AG04450 (cell line): ENCODE measurements around the gene LRRK2. TPM values are rescaled to one million over a fixed set of nuclear protein-coding genes. Genes with fewer than 3 reads are reported as not detected.

Source experiments
- CTCF ChIA-PET: fragments of 300-600, 350-600 bp; formaldehyde crosslinking; extraction: SDS; loops from one replicate; lab custom pipeline; 2022; ENCODE audit warnings: antibody characterized with exemption, inconsistent platforms; lab: Charles Lee
- POLR2A ChIA-PET: fragments of 350-600 bp; formaldehyde crosslinking; extraction: SDS; loops from one replicate; lab custom pipeline; 2021; ENCODE audit warnings: antibody characterized with exemption, inconsistent platforms; lab: Yijun Ruan, JAX
- DNase-seq: peaks from one replicate; pipeline ENCODE4 v3.0.0-alpha.2; 2011; ENCODE audit warnings: low read depth, low spot score
- H3K27ac ChIP-seq: one replicate; pipeline ENCODE4 v1.5.1; 2012; ENCODE audit warnings: low read depth, low read length, control low read depth
- H3K27me3 ChIP-seq: one replicate; pipeline ENCODE4 v1.6.0; 2012; ENCODE audit warnings: low read length; ENCODE audit not compliant: control insufficient read depth, insufficient read depth
- H3K4me3 ChIP-seq: 2 replicates; pipeline ENCODE4 v1.5.1; 2011; ENCODE audit warnings: mild to moderate bottlenecking, low read depth, low read length, control low read depth
- H3K9me3 ChIP-seq: 2 replicates; pipeline ENCODE4 v1.5.1; 2012; ENCODE audit warnings: low read length; ENCODE audit not compliant: control insufficient read depth, insufficient read depth
- polyA plus RNA-seq: library from polyadenylated mRNA; depleted of rRNA; stranded (reverse); fragments of >200 nt; gene quantifications from 2 replicates; pipeline ENCODE4 v1.2.3, GENCODE V29; 2011
- TF ChIP-seq, protein P1 (sequence below): IDR thresholded peaks from 2 replicates; pipeline ENCODE4 v1.5.1; 2011; ENCODE audit warnings: low read depth, low read length, control low read depth, inconsistent platforms

Gene LRRK2
- polyA plus RNA-seq, 1 experiment, result 2.6 TPM

DNA sequence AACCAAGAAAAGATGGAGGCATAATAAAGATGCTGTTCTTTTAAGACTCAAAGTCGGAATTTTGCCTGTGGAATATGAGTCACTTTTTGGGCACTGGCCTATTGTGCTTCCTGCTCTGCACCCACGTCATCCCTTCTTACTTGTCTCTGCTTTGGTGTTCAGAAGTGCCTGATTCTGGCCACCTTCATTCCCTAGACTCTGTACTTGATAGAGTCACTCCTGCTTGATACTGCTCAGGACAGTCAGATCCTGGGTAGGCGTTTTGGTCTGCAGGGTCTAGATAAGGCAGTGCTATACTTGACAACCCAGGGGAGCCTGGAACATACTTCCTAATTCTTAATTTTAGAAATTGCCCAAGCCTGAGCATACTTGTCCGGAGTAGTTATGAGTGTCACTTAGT is 1.9 kb downstream of the LRRK2 start:
- POLR2A ChIA-PET, result no interaction called here
- no peak overlapping the region for H3K4me3 ChIP-seq
- H3K27ac ChIP-seq, result no peak overlapping the region

DNA sequence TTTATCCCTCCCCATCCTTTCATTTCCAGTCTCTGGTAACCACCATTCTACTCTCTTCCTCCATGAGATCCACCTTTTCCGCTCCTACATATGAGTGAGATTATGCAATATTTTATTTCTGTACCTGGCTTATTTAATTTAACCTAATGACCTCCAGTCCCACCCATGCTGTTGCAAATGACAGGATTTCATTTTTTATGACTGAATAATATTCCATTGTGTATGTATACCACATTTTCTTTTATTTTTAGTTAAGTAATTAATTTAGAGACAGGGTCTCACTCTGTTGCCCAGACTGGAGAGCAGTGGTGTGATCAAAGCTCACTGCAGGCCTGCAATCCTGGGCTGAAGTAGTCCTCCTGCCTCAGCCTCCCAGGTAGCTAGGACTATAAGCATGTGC is 2.6 kb downstream of the LRRK2 start:
- Histone ChIP-seq H3K27ac (no peak overlapping the region), H3K9me3 (no peaks in the 10 kb centered on the region), H3K27me3 (peaks cover 2% of the 10 kb centered on the region), H3K4me3 (no peak overlapping the region)
- ChIA-PET POLR2A (no interaction called here), CTCF (no interaction called here)
- no peak for DNase-seq
- TF ChIP-seq, protein P1, sequence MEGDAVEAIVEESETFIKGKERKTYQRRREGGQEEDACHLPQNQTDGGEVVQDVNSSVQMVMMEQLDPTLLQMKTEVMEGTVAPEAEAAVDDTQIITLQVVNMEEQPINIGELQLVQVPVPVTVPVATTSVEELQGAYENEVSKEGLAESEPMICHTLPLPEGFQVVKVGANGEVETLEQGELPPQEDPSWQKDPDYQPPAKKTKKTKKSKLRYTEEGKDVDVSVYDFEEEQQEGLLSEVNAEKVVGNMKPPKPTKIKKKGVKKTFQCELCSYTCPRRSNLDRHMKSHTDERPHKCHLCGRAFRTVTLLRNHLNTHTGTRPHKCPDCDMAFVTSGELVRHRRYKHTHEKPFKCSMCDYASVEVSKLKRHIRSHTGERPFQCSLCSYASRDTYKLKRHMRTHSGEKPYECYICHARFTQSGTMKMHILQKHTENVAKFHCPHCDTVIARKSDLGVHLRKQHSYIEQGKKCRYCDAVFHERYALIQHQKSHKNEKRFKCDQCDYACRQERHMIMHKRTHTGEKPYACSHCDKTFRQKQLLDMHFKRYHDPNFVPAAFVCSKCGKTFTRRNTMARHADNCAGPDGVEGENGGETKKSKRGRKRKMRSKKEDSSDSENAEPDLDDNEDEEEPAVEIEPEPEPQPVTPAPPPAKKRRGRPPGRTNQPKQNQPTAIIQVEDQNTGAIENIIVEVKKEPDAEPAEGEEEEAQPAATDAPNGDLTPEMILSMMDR, result no peak

More for the DNA sequence above, 1.9 kb downstream of the LRRK2 start:
- Histone ChIP-seq H3K27me3 (peaks cover 2% of the 10 kb centered on the region), H3K9me3 (no peaks in the 10 kb centered on the region)
- TF ChIP-seq, protein P1, result no peak
- no peak for DNase-seq
- CTCF ChIA-PET, result no interaction called here

DNA sequence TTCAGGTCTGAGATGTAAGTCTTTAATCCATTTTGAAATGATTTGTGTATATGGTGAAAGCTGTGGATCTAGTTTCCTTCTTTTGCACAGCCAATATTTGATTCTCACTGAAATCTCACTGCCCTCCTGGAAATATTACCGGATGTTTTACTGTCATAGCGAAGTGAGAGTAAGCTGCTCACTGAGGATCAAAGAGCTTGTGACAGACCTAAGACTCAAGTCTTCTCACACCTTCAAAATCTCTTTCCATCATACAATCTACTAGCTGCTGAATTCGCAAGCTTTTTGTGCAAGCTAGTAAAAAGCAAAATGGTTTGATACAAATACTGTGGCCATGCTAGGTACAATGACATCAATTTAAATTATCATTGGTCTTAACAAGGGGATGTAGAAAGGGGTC is 3.9 kb downstream of the LRRK2 start:
- TF ChIP-seq, protein P1, result no peak
- H3K4me3 ChIP-seq, result no peak overlapping the region
- no peak for DNase-seq
- ChIA-PET CTCF (interaction anchor here (1.4 kb wide), 1 partner anchor 75 kb away, joined by 3 read pairs; no protein-coding TSS in a partner anchor), POLR2A (no interaction called here)
- no peak overlapping the region for H3K27ac ChIP-seq
- peaks cover 2% of the 10 kb centered on the region for H3K27me3 ChIP-seq
- H3K9me3 ChIP-seq, result no peaks in the 10 kb centered on the region

DNA sequence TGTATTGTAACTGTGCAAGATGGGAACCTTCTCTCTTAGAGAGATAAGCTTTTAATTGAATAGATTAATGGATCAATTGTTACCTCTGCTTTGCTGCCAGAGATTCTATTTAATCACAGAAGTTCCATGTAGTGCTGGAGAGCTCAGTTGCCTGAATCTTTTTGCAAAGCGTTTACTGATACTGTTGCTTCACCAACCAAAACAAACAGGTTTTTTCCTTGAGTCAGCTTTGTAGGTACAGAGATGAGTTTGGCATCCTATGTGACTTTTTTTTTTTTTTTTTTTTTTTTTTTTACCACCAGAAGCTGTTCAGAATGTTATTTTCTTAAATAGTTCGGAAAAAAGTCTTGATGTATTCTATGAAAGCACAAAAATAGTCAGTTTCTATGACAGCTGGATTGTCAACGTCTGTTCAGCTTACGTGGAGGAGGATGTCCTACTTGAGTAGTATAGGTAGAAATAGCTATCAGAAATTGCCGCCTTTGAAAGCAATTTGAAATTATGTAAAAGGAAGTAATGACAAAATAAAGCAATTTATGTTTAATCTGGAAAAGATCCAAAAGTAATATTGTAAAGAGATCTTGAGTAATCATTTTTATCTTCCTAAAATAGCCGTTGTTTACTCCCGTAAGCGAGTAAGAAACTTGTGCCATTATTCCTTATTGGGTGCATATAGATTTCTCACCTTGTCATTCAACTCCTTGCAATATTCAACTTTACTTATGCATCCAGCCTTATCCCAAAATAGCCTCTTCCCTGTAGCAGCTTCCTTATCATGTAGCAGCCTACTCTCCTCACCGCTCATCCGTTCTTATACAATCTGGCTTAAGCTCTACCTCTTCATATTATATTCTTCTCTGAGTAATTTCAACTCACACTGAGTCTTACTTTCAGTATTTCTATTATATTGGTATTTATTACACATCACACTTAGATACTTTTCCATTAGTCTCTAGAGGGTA is 5.2 kb downstream of the LRRK2 start:
- POLR2A ChIA-PET, result no interaction called here
- Histone ChIP-seq H3K27me3 (peaks cover 2% of the 10 kb centered on the region), H3K4me3 (no peak overlapping the region), H3K27ac (no peak overlapping the region), H3K9me3 (no peaks in the 10 kb centered on the region)
- TF ChIP-seq, protein P1, result no peak
- DNase-seq, result no peak
- CTCF ChIA-PET, result interaction anchor here (0.7 to 1.4 kb wide), 2 partner anchors 11 to 77 kb away, joined by 3 read pairs; no protein-coding TSS in a partner anchor

DNA sequence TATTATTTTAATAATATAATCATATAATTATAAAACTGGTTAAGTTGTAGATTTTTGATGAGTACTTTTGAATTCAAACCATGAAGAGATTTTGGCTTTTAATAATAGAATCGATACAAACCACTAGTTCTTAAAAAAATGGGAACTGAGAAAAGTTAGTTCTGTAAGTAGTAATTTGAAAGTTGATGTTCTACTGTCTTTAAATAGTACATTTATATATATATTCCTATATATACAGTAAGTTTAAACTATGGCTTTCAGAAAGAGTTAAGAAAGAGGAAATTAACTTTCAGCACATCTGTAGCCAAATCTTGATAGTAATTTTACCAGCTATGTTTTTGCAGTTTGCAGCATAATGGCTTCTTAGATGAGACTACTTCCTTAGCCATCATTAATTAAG is 7.8 kb downstream of the LRRK2 start:
- Histone ChIP-seq H3K27me3 (no peaks in the 10 kb centered on the region), H3K9me3 (no peaks in the 10 kb centered on the region), H3K4me3 (no peak overlapping the region), H3K27ac (no peak overlapping the region)
- POLR2A ChIA-PET, result no interaction called here
- DNase-seq, result no peak
- TF ChIP-seq, protein P1, result no peak
- CTCF ChIA-PET, result no interaction called here
